Central memory CD8-positive, alpha-beta T cell (primary cell): ENCODE measurements around the gene SEMA7A.
A peak's percentile ranks its signal among the peaks of the same experiment; 100 is the strongest.

Experiments
- ATAC-seq: fragments of 150-1000 bp; cut with Tn5 transposase; replicated peaks from 2 replicates; pipeline ENCODE4 v1.10.0; 2022; ENCODE audit warnings: mild to moderate bottlenecking, moderate FRiP score, moderate number of reproducible peaks; ENCODE audit not compliant: poor library complexity, severe bottlenecking; ENCODE audit errors: extremely low read depth
- DNase-seq, 2 donors: peaks; one replicate each; pipeline ENCODE4 v3.0.0; 2021; ENCODE audit warnings: low spot score in 2 of 2
- H3K27ac Mint-ChIP-seq: one replicate; pipeline ENCODE4 v1.8.0; 2022; ENCODE audit warnings: low read depth, mild to moderate bottlenecking, moderate library complexity, mixed read lengths
- H3K27me3 Mint-ChIP-seq: one replicate; pipeline ENCODE4 v1.8.0; 2022; ENCODE audit warnings: mixed read lengths
- H3K36me3 Mint-ChIP-seq: one replicate; pipeline ENCODE4 v1.8.0; 2022; ENCODE audit warnings: mild to moderate bottlenecking, moderate library complexity, mixed read lengths; ENCODE audit not compliant: insufficient read depth
- H3K4me1 Mint-ChIP-seq: one replicate; pipeline ENCODE4 v1.8.0; 2022; ENCODE audit warnings: mixed read lengths
- H3K4me3 Mint-ChIP-seq: one replicate; pipeline ENCODE4 v1.8.0; 2022; ENCODE audit warnings: mild to moderate bottlenecking, moderate library complexity, mixed read lengths
- H3K9me3 Mint-ChIP-seq: one replicate; pipeline ENCODE4 v1.8.0; 2022; ENCODE audit warnings: mixed read lengths

Gene SEMA7A

DNA sequence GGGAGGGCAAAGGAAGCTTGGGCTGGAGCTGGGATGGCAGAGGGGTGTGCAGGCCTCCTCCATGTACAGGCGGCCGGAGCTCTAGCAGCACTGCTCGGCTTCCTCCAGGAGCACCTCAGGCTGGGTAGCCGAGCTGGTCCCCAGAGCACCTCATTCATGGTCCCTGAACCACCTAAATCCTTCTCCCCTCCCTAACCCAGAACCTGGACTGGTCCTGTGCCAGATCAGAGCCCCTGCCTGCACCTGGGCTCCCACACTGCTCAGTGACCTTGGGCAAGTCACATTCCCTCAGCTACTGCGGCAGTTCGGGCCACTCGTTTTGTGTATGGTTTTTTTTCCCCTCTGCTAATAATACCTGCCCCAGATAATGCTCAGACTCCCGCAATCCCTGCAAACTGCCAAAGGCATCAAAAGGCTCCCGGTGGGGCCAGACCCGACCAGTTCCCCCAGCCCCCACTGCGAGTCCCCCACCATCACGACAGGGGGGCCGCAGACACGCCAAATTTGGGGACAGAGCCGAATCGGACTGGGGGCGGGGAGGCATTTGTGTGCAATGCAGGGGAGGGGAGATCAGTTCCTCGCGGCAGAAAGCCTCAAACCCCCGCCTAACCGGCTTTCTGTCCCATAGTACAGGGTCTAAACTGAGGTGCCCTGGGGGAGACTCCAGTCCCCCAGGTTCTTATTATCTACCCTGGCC, 1.3 kb downstream of the SEMA7A start:
- Mint-ChIP-seq H3K36me3 (peaks cover 4% of the 10 kb centered on the region), H3K4me3 (peak overlapping the region; percentile 83), H3K27ac (no peak overlapping the region), H3K4me1 (peaks cover 66% of the 10 kb centered on the region), H3K27me3 (no peaks in the 10 kb centered on the region), H3K9me3 (no peaks in the 10 kb centered on the region)
- no peak for ATAC-seq
- DNase-seq: no peak

DNA sequence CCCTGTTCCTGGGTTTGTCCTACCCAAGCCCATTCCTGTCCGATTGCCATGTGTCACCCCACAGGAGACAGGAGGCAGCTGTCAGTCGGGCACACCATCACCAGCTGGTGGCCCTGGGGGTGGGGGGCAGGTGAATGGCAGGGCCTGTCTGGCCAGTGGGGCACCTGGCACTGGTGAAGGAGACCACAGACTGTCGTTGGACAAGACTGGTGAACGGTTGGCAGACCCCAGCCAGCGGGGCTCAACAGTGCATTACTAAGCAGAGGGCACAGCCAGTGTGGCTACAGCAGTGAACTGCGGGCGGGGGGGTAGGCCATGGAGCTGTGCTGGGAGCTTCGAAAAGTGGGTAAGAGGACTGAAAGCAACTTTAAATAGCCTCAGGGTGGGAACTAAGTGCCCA, 2.1 kb downstream of the SEMA7A start:
- H3K36me3 Mint-ChIP-seq: peaks cover 4% of the 10 kb centered on the region
- H3K4me3 Mint-ChIP-seq: peak overlapping the region; percentile 83
- peak overlapping the region; percentile 20 for H3K27ac Mint-ChIP-seq
- peaks cover 73% of the 10 kb centered on the region for H3K4me1 Mint-ChIP-seq
- no peaks in the 10 kb centered on the region for H3K27me3 Mint-ChIP-seq
- DNase-seq (no peak), ATAC-seq (no peak)
- H3K9me3 Mint-ChIP-seq: no peaks in the 10 kb centered on the region

DNA sequence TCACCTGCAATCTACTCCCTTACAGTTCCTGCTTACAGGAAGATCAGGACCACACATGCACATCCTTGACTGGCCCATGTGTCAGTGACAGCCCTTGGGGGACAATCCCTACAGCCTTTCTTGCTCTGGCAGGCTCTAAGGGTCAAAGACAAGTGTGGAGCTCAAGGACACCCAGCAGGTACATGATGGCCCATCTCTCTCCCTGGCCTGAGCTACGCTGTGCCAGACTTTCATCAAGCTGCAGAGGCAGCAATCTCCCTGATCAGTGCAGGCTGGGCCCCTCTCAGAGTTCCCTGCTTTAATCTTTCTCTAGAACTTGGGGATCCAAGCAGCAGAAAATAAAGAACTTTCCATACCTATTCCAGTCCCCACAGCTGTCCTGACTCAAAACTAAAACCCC, 2.6 kb downstream of the SEMA7A start:
- no peak for ATAC-seq
- Mint-ChIP-seq H3K4me3 (peak overlapping the region; percentile 83), H3K9me3 (no peaks in the 10 kb centered on the region), H3K27me3 (no peaks in the 10 kb centered on the region), H3K36me3 (peaks cover 4% of the 10 kb centered on the region), H3K4me1 (peaks cover 78% of the 10 kb centered on the region), H3K27ac (peak overlapping the region; percentile 20)
- DNase-seq: no peak

DNA sequence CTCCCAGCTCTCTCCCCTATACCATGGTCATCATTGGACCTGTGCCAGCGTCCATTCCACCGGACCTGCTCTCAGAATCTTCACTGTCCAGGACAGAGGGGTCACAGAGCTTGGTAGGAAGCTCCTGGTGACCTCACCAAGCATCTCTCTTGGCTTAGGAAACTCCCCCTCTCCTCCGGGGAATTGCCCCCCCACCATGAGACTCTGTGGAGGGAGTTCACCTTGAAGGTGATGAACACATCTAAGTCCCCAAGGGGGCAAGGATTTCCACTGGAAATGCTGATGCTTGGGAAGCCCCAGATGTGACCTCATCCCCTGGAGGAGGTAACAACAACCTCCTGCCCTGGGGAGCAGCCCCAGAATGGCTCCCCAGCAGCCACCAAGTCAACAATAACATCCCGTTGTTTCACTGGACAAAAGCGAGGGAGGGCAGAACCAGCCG, 3.2 kb downstream of the SEMA7A start:
- DNase-seq: no peak
- Mint-ChIP-seq H3K4me1 (peaks cover 83% of the 10 kb centered on the region), H3K9me3 (no peaks in the 10 kb centered on the region), H3K27me3 (no peaks in the 10 kb centered on the region), H3K4me3 (peak overlapping the region; percentile 83), H3K36me3 (peaks cover 4% of the 10 kb centered on the region), H3K27ac (no peak overlapping the region)
- ATAC-seq: no peak

DNA sequence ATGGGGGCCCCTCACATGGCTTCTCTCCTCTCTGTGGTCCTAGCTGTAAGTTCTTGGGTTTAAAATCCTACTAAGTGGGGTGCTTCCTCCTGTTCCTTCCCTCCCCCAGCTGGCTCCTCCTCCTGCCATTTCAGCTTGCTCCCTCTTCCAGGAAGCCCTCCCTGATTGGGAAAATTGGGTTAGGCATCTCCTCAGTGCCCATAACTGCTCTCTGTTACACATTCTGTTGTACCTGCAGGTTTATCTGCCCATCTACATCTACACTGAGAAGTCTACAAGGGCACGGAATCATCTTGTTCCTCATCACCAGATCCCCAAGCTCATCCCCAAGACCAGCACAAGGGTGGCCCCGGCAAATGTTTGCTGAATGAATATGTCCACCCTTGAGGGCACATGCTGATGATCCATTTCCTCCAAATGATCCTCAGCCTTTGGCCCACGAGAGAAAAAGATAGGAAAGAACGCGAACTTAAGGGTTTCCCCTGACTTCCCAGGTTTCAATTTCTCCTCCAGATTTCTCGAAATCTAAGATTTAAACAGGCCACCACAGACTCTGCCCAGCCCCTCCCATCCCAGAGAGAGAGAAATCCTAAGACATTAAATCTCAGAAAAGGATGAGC, 3.9 kb downstream of the SEMA7A start:
- ATAC-seq (no peak), DNase-seq (no peak)
- Mint-ChIP-seq H3K27ac (peak overlapping the region; percentile 23), H3K36me3 (peaks cover 4% of the 10 kb centered on the region), H3K4me1 (peaks cover 81% of the 10 kb centered on the region), H3K9me3 (no peaks in the 10 kb centered on the region), H3K4me3 (no peak overlapping the region), H3K27me3 (no peaks in the 10 kb centered on the region)

DNA sequence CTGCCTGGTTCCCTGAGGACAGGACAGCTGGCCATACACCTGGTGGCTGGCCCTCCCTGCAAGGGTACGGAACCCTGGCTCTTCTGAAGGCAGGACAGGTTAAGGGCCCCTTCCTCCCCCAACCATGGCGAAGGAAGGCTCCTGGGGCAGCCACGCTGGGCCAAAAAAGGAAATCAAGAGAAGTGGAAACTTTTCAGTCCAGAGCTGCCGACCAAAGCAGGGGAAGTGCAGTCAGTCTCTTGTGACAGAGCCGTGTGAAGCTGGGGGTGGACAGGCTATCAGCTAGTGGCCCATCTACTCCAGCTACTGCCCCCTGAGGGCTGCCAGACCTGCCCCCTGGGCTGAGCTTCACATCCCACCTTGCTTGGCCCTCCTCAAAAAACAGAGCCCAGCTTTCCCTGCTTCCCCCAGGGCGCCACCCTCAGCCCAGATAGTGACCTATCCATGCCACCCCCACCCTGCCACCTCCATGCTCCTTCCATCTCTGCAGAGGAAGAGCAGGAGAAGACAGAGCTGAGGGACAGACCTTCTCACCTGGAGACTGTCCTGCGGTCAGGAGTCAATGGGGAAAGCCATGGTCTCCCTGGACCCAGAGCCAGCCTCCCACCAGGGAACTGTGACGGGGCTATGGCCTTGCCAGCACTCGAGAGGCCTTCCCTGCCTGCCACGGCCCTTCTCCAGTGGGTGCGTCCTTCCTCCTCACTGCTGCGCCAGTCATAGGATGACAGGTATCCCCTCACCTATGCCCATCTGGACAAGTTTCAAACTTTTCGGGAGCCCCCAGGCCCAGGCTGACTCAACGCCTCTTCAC, 4.6 kb downstream of the SEMA7A start:
- H3K9me3 Mint-ChIP-seq: no peaks in the 10 kb centered on the region
- no peak for ATAC-seq
- H3K27me3 Mint-ChIP-seq: no peaks in the 10 kb centered on the region
- H3K27ac Mint-ChIP-seq: peak overlapping the region; percentile 85
- peaks cover 81% of the 10 kb centered on the region for H3K4me1 Mint-ChIP-seq
- H3K36me3 Mint-ChIP-seq: peaks cover 4% of the 10 kb centered on the region
- no peak for DNase-seq
- no peak overlapping the region for H3K4me3 Mint-ChIP-seq

DNA sequence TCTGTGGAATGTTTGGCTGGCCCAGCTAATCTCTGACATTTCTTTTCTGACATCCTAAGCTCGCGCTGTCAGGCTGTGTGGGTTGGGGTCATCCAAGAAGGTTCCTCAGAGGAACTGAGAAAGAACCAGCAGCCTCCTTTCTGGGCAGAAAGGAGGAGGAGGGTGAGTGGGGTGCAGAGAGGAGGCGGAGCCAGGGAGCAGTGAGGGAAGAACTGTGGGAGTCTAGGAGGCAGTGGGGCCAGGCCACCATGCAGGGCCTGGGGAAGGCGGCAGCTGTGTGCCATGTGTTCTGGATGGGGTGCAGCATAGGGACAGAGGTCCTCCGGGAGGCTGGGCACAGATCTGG, 5.3 kb downstream of the SEMA7A start:
- peaks cover 86% of the 10 kb centered on the region for H3K4me1 Mint-ChIP-seq
- no peaks in the 10 kb centered on the region for H3K27me3 Mint-ChIP-seq
- peaks cover 2% of the 10 kb centered on the region for H3K36me3 Mint-ChIP-seq
- no peak overlapping the region for H3K4me3 Mint-ChIP-seq
- ATAC-seq: no peak
- DNase-seq: no peak
- no peaks in the 10 kb centered on the region for H3K9me3 Mint-ChIP-seq
- peak overlapping the region; percentile 85 for H3K27ac Mint-ChIP-seq

DNA sequence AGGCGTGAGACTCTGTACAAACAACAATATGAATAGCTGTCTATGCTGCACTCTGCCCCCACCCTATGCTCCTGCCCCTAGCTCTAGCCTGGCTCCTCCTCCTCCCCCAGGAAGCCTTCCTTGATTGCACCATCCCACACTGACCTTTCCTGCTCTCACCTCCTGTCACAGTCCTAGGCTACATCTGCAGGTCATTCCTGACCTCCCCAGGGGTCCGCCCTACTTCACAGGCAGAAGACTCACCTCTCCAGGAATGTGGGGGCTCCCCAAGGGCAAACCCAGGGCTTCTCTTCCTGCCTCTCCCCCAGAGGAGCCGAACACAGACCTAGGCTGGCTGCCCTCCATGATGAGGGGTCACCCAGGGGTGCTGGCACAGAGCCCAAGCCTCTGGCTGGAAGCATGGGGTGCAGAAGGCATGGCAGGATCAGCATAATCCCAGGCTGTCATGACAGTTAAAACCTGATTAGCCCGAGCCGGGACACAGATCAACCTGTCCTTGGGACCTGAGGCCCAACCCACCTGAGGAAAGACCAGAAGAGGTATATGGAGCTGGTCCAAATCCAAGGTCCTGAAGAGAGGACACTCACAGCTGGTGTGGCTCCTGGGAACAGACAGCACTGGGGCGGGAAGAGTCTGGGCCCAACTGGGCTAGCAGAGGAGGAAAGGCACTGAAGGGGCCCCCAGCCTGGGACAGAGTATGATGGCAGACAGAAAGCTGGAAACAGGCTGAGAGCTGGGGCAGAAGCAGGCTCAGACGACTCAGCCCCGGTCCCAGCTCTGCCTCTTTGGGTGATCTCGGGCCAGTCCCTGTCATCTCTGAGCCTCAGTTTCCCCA, 5.9 kb downstream of the SEMA7A start:
- peak overlapping the region; percentile 85 for H3K27ac Mint-ChIP-seq
- H3K27me3 Mint-ChIP-seq: no peaks in the 10 kb centered on the region
- H3K36me3 Mint-ChIP-seq: peaks cover 2% of the 10 kb centered on the region
- no peak overlapping the region for H3K4me3 Mint-ChIP-seq
- ATAC-seq (no peak), DNase-seq (no peak)
- H3K9me3 Mint-ChIP-seq: no peaks in the 10 kb centered on the region
- H3K4me1 Mint-ChIP-seq: peaks cover 89% of the 10 kb centered on the region

DNA sequence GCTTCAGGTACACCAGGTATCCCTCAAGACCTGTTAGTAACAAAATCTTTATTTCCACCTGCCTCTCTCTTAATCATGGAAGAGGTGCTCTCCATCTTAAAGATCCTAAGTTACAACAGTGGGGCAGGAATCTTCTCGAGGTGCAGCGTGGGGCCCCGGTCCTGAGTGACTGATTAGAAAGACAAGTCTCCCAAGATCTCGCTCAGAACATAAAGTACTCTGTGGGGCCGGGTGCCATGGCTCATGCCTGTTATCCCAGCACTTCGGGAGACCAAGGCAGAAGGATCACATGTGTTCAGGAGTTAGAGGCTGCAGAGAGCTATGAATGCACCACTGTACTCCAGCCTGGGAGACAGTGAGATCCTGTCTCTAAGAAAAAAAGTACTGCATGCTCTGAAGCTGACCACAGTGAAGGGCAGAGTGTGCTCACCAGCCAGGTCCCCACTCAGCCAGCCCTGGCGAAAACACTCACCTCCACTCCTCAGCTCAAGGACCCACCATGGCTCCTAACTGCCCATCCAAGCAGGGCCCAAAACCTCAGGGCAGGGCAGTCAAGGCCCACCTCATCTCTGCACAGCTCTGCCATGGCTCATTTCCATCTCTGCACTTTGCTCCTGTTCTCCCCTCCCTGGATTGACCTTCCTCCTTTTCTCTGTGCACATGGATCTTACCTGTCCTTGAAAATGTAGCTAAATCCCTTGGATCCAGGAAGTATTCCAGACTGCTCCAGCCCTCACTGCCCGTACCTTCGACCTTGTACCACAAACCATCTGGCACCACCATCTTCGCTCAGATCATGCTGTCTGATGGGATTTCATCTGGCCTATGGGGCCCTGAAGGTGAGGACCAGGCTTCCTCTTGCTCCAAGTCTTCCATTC, 7.1 kb downstream of the SEMA7A start:
- Mint-ChIP-seq H3K27me3 (no peaks in the 10 kb centered on the region), H3K4me1 (peaks cover 82% of the 10 kb centered on the region), H3K36me3 (no peaks in the 10 kb centered on the region), H3K27ac (no peak overlapping the region), H3K4me3 (no peak overlapping the region), H3K9me3 (no peaks in the 10 kb centered on the region)
- DNase-seq: no peak
- no peak for ATAC-seq

DNA sequence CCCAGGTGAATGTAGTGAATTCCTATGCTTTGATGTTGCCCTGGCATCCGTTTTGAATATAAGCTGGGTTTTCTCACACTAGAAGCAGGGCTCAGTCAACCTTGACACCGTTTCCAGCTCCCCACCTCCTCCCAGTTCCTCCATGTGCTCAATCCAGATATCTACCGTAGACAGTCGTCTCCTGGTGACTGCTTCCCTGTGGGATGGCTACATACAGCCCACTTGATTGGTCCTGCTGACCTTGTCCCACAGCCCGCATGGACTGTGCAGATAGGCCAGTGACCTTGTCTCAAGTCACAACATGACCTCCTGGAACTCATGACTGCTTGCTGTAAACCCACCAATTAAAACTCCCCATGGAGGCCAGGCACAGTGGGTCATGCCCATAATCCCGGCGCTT, 8.1 kb downstream of the SEMA7A start:
- H3K27me3 Mint-ChIP-seq: no peaks in the 10 kb centered on the region
- no peak overlapping the region for H3K4me3 Mint-ChIP-seq
- H3K4me1 Mint-ChIP-seq: peaks cover 83% of the 10 kb centered on the region
- no peak overlapping the region for H3K27ac Mint-ChIP-seq
- ATAC-seq: no peak
- no peaks in the 10 kb centered on the region for H3K9me3 Mint-ChIP-seq
- H3K36me3 Mint-ChIP-seq: peaks cover 1% of the 10 kb centered on the region
- no peak for DNase-seq

DNA sequence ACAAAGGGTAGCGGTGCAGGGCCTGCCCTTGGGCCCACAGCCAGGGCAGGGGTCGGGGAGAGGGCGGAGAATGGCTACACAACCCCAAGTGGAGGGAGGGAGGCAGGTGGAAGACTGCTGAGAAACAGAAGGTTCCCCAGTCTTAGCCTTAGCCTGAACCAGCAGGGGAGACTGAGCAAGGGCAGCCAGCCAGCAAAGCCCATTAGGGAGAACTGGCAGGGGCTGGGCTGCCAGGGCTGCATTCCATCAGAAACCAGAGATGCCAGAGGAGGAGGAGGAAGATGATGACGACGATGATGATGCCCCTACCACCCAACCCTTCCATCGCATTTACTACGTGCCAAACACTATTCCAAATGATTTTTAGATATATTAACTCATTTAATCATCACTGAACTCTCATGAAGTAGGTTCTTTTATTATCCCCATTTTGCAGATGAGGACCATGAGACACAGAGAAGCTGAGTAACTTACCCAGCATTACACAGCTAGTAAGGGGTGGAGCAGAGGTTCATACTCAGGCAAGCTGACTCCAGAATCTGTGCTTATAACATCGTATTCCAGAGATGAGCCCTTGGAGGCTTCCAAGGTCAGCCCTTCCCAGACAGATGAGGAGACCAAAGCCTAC, 8.7 kb downstream of the SEMA7A start:
- DNase-seq: no peak
- peak overlapping the region; percentile 66 for H3K27ac Mint-ChIP-seq
- H3K4me1 Mint-ChIP-seq: peaks cover 83% of the 10 kb centered on the region
- H3K9me3 Mint-ChIP-seq: no peaks in the 10 kb centered on the region
- ATAC-seq: no peak
- H3K27me3 Mint-ChIP-seq: no peaks in the 10 kb centered on the region
- peaks cover 1% of the 10 kb centered on the region for H3K36me3 Mint-ChIP-seq
- no peak overlapping the region for H3K4me3 Mint-ChIP-seq
